Measurements from ENCODE around the gene TMEM35B.
"Not testable (repeated sequence)": the region's sequence is repeated elsewhere in the genome, so short reads cannot be mapped to it uniquely, and the experiment has no call there.

TMEM35B gene

GRCh38 chr1:34975771-34976170, 9.4 kb downstream of the TMEM35B start:
- no peak for DNase-seq

GRCh38 chr1:34975338-34975737, 9.8 kb downstream of the TMEM35B start:
- no peak for DNase-seq

GRCh38 chr1:34974626-34975025, 10.5 kb downstream of the TMEM35B start:
- DNase-seq, result no peak

GRCh38 chr1:34973326-34973725, 11.8 kb downstream of the TMEM35B start:
- no peak for DNase-seq

- DNase-seq, result no peak
Observed at GRCh38 chr1:34970829-34971228, 14.3 kb downstream of the TMEM35B start.

GRCh38 chr1:34970220-34970735, 14.9 kb downstream of the TMEM35B start:
- no peak for DNase-seq

- not testable (repeated sequence) for DNase-seq
Observed at GRCh38 chr1:34968297-34968696, 16.9 kb downstream of the TMEM35B start.

GRCh38 chr1:34967672-34968071, 17.5 kb downstream of the TMEM35B start:
- not testable (repeated sequence) for DNase-seq

- no peak for DNase-seq
Observed at GRCh38 chr1:34965597-34965996, 19.6 kb downstream of the TMEM35B start.

GRCh38 chr1:34950428-34950827, 34.7 kb downstream of the TMEM35B start:
- no peak for DNase-seq

GRCh38 chr1:34948739-34949138, 36.4 kb downstream of the TMEM35B start:
- not testable (repeated sequence) for DNase-seq

GRCh38 chr1:34947641-34948314, 37.4 kb downstream of the TMEM35B start:
- not testable (repeated sequence) for DNase-seq

- no peak for DNase-seq
Observed at GRCh38 chr1:34946211-34946610, 38.9 kb downstream of the TMEM35B start.

- not testable (repeated sequence) for DNase-seq
Observed at GRCh38 chr1:34941798-34942197, 43.3 kb downstream of the TMEM35B start.
